Right hindlimb (tissue), 1 donor: ENCODE data around the gene GALNT14.
A peak's percentile ranks its signal among the peaks of the same experiment; 100 is the strongest.

ENCODE experiments used
- DNase-seq: peaks from one replicate; pipeline ENCODE4 v3.0.0-alpha.2; 2018

Gene GALNT14

GRCh38 chr2:31132786-31133185 lies 5.5 kb downstream of the GALNT14 start:
- no peak for DNase-seq

DNA sequence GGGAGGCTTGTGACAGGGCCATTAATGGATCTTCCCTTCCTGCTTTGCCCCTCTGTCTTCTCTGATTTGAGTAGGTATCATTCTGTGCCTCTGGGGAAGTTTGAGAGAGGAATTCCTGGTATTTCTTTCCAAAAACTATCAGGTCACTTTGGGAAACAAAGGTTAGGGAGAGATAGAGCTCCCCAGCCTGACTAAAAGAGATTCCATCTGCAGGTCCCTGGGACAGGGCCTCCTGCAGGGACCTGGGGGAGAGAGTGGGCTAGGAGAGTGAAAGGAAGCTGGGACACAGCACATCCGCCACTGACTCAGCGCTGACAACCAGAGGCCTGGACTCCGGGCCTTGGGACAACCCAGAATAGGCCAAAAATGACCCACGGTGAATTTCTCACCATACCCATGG lies 6.4 kb downstream of the GALNT14 start:
- DNase-seq = no peak

DNA sequence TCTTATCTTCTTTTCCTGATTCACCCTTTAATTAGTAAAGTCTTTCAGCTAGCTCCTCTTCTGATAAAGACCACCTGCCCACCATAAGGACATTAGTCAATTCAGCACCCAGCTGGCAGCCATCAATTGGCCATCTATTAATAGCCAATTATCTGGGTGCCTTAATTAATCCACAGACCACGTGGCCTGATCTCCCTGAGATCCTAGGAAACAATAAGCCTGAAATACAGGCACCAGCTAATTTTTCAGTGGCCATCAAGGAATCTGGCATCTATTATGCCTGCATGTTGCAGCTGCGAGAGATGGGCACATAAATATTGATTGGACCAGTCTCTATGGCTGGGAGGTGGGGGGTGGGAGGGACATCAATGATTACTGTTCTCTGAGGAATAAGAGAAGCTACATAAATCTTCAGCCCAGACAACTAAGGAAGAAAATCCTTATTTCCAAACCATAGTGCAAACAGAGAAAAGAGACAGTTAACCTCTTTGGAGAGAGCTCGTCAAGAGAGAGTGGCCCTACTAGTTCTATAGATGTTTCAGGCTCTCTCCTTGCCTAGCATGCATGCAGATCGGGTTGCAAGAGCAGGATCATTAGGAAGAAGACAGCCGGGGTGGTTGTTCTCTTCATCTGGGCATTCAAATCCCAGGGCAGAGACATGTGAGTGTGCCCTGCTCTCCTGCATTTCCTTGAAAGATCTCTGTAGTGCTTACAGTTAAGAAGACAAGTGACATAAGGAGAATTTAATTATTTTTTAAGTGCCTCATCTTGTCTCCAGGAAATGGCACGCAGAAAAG lies 8.7 kb downstream of the GALNT14 start:
- no peak for DNase-seq

DNA sequence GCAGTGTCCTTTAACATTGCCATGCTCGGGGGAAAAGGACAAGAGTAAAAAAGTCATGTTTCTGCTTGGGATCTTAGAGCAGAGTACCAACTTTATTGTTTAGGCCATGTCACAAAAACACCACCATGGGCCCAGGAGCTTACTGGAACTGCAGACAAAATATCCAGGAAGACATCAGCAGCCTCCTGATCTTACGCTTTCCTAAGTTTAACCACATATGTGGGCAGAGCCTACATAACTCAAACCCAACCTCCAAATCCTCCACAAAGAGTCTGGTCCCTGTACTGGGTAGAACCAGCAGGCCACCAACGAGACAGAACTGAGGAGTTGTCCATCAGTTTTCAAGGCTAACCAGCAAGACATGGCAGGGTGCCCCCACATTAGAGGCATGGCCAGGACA lies 10.3 kb downstream of the GALNT14 start:
- no peak for DNase-seq

- DNase-seq = no peak
Measured at GRCh38 chr2:31125918-31126695, 12.1 kb downstream of the GALNT14 start.

DNA sequence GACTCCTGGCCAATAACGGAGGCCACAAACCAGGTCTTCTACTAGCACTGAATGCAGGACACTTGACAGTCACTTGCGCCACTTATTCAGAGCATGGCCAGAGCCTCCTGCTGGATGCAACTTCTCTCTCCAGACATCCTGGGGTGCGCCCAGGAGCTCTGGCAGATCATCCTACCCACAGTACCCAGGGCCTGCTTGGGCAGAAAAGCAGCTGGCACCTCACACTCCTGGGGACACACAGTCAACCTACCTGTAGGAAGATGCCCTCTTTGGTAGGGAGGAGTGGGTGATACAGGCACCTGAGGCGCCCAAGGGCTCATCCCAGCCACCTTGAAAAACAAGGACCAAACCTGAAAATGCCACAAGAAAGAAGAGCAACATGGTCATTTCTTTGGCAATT lies 13.3 kb downstream of the GALNT14 start:
- no peak for DNase-seq

DNA sequence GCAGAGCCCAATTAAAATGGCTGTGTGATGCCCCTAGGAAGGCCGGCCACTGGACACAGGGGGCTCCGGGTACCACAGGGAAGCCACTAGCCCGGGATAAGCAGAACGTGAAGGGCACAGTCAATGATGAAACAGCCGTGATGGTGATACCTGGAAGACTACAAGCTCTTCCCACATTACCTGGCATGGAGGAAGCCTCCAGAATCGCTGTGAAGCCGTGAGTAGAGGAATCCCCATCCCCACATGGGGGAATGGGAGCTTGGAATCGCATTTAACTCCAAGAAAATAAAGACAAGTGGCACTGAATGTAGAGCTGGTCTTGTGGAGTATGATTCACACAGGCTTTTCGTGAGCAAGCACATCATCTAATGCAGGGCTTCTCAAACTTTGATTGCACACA lies 16.1 kb downstream of the GALNT14 start:
- DNase-seq = no peak

DNA sequence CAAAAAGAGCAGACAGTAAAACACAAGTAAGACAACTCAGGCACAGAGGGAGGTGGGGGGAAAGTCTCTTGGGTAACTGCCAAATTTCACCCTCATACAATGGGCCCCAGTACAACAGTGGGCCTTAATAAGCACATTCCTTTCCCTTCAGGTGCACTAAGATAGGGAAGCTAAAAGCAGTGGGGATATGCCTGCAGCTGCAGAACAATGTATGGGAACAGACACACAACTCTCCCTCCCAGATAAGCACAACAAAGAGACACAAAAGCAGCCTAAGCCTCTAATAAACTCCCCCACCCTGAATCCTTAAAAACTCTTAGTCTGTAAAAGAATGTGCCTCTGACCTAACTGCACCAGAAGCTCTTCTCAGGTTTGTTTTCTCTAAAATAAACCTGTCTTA lies 24.5 kb downstream of the GALNT14 start:
- no peak for DNase-seq

GRCh38 chr2:31112544-31112943 lies 25.7 kb downstream of the GALNT14 start:
- DNase-seq = no peak

GRCh38 chr2:31110998-31111397 lies 27.2 kb downstream of the GALNT14 start:
- DNase-seq = no peak

DNA sequence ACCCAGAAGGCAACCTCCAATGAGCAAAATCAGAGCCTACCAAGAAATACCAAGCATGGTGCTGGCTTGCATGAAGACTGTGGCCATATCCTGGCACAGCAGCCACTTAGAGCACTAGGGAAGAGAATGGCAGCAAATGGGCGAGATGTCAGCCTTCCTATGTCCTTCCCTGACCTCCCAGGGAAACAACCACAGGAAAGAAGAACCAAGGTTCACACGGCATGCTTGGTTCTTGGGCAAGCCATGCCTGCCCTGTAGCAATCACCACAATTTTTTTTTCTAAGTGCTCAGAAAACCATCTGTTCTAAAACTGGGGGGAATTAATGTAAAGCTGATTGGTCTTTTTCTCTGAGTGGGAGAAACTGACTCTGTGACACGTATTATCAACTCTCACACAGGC lies 27.8 kb downstream of the GALNT14 start:
- DNase-seq = no peak

- no peak for DNase-seq
Measured at GRCh38 chr2:31109633-31110192, 28.5 kb downstream of the GALNT14 start.

DNA sequence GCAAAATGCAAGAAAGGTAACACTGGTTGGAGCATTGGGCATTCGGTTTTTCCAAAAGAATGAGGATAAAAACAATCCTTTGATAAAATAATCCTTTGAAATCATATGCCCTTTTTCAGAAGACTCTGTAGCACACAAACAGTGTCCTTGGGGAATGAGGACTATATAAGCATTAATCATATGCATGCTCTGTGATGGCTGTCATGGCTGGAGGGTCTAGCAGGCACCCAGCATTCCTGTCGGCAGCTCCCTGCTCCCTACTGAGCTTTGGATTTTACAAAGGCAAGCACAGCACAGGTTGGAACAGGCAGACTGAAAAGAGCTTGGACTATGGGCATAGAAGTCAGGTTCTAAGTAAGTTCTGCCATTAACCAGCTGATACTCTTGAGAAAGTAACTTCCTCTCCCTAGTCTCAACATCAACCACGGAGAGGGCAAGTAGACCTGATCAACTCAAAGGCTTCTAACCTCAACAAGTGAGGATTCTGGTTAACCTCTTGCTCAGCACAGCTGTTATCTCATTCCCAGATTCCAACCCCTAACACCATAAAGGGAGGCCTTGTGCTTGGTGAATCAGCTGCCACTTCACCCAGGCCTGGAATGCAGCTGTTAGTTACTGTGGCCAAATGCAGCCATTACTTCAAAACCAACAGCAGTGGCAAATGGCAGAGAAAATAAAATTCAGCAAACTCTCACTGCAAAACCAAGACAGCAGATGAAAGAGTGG lies 29.5 kb downstream of the GALNT14 start:
- DNase-seq = no peak

DNA sequence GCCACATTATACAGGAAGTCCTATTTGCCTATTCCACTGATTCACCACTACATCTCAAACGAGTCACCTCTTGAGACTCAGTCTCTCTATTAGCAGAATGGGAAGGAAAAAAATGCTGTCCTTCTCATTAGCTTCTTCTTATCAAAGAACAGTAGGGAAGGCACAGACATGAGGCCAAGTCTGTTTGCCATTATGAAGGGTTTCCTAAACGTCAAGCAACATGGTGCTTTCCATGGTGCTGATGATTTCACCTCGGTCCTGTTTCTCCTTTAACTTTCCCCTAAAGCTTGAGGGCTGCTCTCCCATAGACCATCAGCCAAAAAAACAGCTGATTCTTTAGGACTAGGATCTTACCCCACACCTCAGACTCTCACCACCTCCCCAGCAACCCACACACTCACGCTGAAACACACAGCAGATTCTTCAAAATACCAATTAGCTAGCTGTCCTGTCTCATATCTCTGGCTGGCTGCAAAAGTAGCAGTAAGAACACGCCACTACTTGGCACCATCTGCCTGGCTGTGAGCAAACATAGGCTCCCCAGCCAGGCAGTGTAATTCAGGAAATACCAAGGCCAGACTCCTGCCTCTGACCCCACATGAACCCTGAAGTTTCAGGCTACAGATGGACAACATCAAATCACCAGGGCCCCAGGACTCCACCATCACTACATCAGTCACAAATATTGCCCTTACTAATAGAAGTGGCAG lies 30.5 kb downstream of the GALNT14 start:
- peak; percentile 17 for DNase-seq

DNA sequence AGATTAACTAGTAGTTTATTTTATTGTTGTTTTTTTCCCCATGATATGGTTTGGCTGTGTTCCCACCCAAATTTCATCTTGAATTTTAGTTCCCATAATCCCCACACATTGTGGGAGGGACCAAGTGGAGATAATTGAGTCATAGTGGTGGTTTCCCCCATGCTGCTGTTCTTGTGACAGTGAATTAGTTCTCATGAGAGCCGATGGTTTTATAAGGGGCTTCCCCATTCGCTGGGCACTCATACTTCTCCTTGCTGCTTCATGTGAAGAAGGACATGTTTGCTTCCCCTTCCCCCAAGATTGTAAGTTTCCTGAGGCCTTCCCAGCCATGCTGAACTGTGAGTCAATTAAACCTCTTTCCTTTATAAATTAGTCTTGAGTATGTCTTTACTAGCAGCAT lies 36.5 kb downstream of the GALNT14 start:
- no peak for DNase-seq

DNA sequence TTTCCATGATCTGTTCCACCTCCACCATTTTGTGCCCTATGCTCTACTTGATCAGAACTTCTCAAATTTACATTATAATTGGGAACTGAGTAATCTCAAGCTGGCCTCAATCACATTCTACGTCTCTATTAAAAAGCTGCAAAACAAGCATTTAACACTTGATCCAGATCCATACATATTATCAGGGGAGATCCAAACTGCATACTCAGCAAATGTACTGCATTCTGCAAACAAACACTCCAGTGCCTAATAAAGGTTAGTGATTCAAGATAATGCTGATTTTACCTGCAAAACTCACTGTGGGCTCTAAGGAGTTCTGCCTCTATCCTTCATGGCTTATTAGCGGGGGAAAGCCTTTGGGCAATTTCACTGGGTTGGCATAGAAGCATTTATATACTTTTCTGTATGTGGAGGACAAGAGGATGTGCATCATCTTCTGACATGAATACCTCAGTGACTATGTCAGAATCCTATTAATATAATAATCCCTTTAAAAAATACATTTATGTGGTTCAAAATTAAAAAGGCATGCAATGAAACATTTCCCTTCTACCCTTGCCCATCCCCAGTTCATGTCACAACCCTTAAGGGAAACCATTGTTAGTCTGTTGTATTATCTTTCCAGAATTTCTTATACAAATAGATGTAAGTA lies 40.2 kb downstream of the GALNT14 start:
- no peak for DNase-seq

GRCh38 chr2:31090188-31090587 lies 48.1 kb downstream of the GALNT14 start:
- DNase-seq = no peak

DNA sequence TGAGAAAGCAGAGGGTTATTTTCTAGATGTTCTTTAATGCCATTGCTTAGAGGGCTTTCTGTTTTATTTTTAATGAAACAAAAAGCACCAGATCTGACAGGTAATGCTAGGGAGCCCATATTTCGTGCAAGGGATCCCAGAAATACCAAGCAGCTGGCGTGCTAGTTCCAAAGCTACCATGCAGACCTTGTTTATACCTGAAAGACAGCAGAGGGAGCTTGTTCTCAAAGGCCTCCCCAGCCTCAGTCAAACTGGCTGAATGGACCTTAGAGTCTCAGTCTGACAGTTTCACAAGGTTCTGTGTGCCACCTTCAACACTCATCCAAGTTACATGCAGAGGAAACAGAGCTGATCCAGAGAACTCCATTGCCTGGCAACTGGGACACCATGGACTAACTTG lies 48.6 kb downstream of the GALNT14 start:
- no peak for DNase-seq

DNA sequence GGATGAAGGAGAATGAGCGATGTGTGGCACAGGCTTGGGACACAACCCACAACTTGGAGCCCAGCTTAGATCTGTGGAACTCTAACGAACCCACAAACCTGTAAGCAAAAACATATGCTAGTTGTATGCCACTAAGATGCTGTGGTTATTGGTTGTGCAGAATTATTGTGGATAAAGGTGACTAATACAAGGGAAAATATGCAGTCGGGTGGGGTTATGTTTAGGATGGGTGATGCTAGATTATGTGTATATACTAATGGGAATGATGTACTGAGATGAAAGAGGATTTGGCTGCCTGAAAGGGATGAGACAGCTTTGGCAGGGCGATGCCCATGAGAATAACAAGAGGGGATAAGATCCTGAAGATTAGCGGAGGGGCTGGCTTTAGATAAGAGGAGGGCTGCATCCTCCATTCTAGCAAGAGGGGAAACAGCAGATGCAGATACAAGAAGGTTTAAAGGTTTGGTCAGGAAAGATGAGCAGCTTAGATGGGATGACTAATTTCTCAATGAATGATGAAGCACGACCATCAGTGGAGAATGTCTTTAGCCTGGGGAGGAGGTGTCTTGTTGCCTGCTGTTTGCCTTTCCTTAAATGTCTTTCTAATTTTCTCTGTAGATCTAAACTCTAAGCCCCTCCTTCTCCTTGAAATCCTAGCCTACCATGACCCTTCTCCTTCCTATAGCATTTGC lies 49.6 kb downstream of the GALNT14 start:
- DNase-seq = no peak

- DNase-seq = no peak
Measured at GRCh38 chr2:31087491-31087890, 50.7 kb downstream of the GALNT14 start.

GRCh38 chr2:31086590-31086989 lies 51.6 kb downstream of the GALNT14 start:
- DNase-seq = no peak
